NCI-H748 treated with DMSO at 0.1 percent for 48 hours (cell line): ENCODE measurements around the gene NUB1.

ENCODE experiments used
- DNase-seq: peaks from one replicate; lab custom pipeline; 2025; lab: John Stamatoyannopoulos, UW

The NUB1 gene

DNA sequence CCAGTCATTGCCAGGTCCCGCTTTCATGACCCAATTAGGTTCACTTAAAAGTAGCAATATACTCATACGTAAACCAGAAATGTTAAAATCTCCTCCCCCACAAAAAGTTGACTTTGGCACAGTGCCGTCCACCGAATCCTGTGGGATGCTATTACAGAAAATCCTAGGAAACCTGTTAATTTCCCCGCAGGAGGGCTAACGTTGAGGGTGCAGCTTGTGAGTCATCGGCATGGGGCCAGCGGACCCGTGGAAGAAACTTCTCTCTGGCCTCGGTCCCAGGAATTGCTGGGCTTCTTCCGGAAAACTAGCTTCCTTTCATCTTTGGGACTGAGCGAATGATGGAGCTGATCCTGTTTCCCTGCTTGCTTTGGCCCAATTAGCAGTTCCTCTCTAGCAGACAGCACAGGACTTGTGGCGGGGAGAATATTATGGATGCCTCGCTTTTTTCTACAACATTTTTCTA is 84.9 kb downstream of the NUB1 start:
- DNase-seq = no peak

DNA sequence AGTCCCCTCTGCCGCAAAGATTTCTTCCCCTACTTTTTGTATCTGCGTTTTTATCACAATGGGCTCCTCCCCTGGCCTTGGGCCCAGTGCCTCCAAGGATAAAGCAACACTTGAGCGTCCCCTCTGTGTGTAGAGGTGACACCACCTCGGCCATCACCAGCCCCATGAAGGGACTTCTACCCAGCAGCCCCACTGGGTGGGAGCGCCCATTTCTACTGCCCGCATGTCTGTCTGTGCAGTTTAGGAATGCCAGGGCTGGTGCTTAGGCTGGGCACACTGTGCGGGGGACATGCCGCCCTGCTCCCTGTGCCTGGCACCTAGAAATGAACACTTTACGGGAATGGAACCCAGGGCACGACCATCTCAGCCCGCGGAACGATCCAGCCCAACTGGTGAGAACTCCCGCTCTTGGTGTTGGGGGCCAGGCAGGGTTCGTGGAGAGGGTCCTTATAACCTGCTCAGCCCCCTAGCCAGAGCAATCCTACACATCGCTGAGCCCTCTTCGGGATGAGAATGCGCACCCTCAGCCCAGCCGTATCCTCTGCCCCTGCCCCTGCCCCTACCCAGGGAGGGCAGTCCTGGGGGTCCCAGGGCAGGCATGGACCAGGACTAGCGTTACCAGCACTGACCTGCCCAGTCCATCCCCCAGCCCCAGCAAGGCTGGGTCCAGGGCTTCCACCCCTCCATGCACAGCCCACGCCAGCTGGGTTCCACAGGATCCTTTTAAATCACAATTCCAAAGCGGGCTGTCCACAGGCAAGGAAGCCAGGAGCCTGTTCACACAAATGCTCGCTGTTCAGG is 85.5 kb downstream of the NUB1 start:
- DNase-seq = no peak

DNA sequence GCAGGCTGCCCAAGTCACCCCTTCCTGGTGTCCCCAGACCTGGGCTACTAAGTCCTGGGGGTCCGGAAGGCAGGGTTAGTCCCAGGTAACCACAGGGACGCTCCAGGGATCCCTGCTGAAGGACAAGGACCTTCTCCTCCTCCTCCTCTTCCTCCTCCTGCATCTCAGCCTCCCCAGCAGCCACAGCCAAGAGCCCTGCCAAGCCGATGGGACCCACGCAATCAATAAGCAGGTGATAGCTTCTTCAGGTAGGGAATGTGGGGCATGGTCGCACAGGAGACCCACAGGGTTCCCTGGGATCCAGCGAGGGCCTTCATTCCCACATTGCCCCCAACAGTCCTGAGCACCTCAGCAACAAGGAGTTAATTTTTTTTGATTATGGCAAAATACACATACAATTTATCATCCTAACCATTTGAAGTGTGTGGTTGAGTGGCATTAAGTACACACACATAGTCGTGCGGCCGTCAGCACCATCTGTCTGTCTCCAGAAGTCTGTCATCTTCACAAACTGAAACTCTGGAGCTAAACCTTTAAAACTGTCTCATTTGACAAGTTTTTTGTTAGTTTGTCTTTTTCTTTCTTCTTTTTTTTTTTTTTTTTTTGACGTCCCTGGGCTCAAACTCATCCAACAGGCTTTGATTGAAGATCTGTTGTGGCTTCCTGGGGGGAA is 86.2 kb downstream of the NUB1 start:
- no peak for DNase-seq
